Measurements from ENCODE around the gene EXOC7. TPM values are rescaled to one million over a fixed set of nuclear protein-coding genes. Genes with fewer than 3 reads are reported as not detected.
A peak's percentile ranks its signal among the peaks of the same experiment; 100 is the strongest.
"Not testable (repeated sequence)": the region's sequence is repeated elsewhere in the genome, so short reads cannot be mapped to it uniquely, and the experiment has no call there.

The EXOC7 gene
- total RNA-seq, 1 donor from 2014 or later: 117 TPM

DNA sequence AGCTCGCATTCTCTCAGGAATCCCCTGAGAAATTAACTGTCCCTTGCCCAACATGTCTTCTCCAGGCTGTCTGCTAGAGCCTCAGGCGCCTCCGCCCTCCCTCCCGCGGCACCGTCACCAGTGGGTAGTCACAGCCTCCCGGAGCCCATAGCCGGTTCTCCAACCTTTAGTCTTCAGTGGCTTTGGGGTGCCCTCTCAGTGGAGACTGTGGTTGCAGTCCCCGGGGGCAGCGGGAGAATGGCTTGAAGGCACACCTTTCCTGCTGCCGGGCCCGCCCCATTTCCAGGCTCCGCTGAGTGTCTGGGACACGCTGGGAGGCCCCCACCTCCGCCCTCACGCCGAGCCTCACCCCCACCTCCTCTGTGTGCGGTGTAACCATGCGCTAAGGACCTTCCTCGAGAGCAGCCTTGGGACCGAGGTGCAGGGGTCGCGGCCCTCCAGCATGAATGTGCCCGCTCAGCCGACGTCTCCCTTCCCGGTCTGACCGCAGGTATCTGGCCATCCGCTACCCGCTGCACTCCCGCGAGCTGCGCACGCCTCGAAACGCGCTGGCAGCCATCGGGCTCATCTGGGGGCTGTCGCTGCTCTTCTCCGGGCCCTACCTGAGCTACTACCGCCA lies 27.3 kb downstream of the EXOC7 start:
- DNase-seq (ENCODE audit: low spot score): peak; percentile 86

DNA sequence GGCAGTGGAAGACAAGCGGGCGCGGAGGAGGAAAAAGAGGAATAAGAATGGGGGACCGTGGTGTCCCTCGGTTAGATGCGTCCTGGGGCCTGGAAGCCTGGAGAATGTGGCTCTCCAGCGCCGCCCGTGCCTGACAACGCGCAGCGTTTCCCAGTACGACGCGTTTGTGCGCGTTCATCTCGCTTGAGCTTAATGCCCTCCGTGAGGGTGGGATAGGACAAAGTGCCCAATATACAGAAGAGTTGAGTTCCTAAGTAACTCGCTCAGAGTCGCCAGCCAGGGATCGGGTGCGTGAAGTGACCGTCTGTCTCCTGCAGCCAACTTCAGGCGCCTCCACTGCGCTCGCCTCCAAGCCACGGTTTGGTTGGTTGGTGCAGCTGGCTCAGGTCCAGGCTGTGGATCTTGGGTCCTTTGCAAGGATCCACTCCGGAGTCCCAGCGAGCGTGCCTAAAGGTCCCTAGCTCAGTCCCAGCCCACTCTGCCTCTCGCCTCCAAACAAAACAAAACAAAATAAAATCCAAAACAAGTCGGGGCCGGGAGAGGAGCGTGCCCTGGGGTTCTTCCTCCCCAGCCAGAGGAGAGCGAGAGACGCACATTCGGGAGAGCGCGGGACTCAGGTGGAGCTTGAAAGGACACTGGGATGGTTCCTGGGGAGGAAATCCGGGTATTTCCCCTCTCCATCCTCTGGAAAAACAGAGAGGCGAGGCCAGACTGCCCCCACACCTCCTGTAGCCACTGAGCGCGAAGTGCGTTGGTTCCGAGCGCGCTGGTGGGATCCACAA lies 28.0 kb downstream of the EXOC7 start:
- DNase-seq (ENCODE audit: low spot score): peak; percentile 87

DNA sequence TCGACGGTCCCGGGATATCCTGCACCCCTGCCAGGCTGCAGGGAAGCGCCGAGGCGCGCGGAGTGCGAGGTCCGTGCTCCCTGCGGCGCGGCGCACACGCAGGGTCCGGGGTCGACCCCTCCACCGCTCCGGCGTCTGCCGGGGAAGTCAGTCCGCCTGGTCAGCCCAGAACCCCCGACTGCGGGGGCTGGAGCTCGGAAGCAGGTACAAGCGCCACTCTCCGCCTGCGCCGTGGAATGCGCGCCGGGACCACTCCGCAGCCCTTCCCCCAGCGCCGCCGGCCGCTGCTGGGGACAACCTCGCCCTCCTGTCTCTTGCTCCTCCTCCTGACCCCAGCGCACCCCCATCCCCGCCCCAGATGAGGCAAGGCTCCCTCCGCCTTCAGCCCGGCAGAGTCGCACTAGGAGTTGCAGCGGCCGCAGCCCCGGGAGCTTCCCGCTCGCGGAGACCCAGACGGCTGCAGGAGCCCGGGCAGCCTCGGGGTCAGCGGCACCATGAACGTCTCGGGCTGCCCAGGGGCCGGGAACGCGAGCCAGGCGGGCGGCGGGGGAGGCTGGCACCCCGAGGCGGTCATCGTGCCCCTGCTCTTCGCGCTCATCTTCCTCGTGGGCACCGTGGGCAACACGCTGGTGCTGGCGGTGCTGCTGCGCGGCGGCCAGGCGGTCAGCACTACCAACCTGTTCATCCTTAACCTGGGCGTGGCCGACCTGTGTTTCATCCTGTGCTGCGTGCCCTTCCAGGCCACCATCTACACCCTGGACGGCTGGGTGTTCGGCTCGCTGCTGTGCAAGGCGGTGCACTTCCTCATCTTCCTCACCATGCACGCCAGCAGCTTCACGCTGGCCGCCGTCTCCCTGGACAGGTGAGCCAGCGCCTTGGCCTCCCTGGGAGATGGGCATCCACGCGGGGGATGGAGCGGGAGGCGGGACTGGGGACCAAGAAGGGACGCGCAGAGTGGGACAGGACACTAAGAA lies 28.9 kb downstream of the EXOC7 start, which contains the start of gene GALR2:
TSS of gene GALR2 (plus strand) at position 392 of the 974 bp plus-strand sequence. CDS start at position 495, 103 bp downstream.
- DNase-seq (ENCODE audit: low spot score): no peak

DNA sequence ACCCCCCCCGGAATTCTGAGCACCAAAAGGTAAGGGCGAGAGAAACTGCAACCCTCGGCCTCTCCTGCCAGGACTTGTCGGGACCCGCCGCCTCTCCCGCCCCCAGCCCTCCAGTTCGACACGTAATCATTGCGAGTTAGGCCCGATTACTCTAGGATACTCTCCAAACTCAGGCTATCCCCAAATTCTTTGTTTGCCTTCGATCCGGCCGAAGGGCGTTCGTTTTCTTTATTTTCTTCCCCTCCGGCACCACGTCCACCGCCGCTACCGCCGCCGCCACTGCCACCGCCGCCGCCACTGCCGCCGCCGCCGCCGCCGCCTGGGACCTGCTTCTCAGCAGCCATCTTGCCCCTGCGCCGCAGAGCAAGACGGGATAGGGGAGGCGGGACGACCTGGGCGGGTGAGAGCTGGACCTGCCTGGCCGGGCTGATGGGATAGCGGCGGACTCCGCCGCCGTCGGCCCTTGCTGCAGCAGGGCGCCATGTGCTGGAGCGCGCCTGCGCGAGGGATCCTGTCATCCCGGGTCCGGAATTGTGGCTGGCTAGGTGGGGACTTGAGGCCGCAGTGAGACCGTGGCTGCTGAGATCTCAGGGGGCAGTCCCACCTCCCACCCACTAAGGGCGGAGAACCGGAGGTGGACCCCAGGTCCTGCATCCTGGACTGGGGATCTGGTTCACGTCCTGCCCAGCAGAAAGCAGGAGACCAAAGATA lies 31.3 kb downstream of the EXOC7 start, which contains the start of gene SRP68:
TSS of gene SRP68 (minus strand) at position 370 of the 711 bp plus-strand sequence. CDS start at position 344, 26 bp downstream.
- peak; percentile 97 for DNase-seq (ENCODE audit: low spot score)

DNA sequence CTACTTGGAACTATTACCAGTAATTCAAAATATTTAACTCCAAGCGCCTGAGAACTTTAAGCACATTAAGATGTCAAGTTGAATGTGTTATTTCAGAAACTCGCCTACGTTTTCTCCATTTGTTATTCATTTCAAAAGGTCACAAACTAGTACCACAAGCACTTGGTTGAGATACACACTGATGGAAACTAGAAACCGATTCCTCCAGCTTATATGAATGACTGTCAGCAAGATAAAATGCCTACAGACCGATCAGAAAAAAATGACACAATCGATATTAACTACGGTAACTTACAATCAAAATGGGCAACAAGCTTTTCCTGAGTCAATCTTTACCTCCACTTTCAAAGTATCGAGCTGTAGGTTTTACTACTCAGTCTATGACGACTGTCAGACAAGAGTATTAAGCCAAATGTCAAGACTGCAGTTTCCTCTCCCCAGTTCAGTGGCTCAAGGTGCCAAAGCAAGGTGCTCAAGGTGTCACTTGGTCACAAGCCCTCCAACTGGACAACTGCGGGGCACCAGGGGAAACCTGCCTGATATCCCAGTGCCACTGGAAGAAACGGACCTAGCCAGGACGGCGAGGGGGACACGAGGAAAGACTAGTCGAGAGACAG lies 31.9 kb downstream of the EXOC7 start:
- no peak for DNase-seq (ENCODE audit: low spot score)

DNA sequence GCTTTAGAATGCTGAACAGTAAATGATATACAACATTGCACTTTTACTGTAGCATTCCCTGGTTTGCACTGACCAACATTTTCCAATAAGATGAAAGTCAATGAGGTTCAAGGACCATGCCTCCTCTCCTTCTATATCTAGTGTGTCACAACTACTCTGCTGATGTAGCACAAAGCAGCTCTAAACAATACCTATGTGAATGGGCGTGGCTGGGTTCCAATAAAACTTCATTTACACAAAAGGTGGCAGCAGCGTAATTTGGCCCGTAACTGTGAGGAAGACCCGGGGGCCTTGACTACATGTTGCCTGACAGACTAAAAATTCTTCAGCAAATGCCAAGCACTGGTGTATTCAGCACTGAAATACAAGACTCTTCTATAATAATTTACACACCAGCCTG lies 37.8 kb downstream of the EXOC7 start:
- no peak for DNase-seq (ENCODE audit: low spot score)

DNA sequence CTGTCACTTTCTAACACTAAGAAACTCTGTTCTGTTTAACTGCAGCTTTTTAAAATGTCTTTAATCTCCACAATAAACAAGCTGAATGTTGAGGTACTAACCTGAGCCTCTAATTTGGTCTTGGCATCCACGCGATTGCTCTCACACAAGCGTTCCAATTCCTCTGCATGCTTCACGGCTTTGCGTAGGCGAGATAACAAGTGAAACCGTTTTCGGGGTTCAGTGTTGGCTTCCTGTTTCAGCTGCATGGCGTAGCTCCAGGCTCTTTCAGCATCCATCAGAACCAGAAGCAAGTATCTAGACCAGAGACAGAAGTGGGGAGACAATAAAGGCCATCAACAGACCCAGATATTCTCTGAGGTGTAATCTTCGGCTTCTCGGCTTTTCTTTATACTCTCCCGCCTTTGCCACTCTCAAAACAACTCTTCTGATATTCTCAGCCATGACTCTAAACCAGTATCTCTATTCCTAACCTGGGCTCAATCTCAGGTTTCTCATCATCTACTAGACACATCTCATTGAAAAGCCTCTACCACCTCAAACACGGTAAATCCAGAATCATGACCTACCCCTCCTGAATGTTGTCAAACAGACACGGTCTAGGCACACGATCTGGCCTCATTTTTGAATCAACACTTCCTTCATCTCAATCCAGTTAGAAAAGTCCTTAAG lies 39.6 kb downstream of the EXOC7 start:
- no peak for DNase-seq (ENCODE audit: low spot score)

DNA sequence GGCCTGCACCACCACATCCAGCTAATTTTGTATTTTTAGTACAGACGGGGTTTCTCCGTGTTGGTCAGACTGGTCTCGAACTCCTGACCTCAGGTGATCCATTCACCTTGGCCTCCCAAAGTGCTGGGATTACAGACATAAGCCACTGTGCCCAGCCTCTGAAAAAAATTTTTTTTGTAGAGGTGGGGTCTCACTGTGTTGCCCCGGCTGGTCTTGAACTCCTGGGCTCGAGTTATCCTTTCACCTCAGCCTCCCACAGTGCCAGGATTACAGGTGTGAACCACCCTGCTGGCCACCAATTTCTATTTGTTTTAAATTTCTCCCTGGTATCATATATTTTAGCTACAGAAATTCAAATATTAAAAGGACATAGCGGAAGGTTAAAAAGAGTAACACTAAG lies 45.3 kb downstream of the EXOC7 start:
- DNase-seq (ENCODE audit: low spot score): not testable (repeated sequence)

DNA sequence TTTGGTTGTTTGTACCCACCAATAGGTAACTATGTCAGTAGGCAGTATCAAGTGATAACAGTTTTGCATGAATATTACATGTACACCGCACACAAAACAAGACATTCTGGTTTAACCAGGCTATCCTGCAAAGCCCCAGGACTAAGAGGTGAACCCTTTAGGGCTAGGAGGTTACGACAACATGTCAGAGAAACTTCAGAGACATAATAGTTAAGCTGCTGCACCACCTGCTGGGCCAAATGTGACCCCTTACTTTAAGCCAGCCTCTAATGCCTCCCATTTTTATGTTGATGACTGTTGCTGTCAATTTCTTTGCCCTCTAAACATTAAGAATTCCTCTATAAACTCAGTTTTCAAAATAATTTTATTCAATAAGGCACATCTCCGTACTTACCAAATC lies 46.7 kb downstream of the EXOC7 start:
- DNase-seq (ENCODE audit: low spot score): no peak

DNA sequence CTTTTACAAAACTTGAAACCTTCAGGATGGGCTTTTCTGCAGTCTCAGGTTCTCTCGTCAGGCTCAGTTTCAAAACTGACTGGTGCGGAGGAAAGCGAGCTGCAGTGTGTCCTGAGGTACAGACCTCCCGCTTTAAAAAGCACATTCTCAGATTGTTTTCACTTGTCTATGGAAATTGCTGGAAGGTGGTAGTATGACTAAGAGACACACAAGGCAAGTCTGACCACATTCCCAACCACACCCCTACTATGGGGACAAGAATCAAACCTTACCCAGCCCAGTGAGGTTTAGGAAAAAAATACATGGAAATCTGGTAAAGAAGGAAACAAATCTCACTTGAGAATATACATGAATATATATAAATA lies 49.5 kb downstream of the EXOC7 start:
- DNase-seq (ENCODE audit: low spot score): no peak

DNA sequence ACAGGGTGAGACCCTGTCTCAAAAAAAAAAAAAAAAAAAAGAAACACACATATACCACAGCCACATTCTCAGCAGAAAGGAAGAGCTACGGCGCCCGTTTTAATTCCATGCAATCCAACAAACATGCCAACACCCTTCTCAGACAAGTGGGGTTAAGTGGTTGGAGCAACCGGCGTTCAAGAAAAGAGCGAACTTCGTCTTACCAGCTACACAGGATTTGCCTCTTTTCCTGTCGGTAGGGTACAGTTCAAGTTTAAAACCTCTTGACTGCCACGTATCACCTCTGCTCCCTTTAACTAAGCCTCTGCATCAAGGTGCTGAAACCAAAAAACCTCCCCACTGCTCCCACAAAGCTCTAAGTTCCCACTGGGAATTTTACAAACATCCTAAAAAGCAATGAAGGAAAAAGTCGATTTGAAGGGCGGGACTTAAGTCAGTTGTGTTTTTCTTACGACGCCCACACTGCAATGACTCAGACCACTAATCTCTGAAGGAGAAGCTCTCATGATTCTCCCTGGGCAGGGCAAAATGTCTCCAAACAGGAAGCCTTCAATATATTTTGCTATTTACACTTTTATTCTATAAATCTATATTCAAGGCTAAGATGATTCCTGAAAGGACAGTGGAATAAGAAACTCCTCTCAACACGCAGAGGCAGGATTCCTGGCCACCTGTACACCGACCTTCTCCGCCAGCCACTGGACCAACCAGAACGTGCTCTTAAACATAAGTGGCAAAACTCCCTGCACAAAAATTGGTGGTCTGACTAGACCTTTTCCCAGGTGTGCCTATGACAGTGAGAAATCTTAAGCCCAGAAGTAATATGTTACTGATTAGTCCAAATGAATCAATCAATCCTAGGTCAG lies 50.1 kb downstream of the EXOC7 start:
- DNase-seq (ENCODE audit: low spot score): no peak

DNA sequence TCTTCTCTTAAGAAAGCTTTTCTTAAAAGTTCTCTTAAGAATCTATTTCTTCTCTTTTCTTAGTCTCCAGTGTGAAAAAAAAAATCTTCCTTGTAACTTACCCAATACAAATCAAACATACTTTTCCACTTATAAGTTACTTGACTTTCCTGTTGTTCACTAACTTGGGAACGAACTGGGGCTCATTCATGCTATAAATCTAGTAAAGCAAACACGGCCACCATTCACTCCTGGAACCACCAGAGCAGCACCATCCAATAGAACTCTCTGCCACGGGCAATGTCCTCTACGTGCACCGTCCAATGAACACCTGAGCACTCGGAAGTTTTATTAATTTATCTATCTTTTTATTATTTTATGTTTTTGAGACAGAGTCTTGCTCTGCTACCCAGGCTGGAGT lies 52.0 kb downstream of the EXOC7 start:
- no peak for DNase-seq (ENCODE audit: low spot score)

DNA sequence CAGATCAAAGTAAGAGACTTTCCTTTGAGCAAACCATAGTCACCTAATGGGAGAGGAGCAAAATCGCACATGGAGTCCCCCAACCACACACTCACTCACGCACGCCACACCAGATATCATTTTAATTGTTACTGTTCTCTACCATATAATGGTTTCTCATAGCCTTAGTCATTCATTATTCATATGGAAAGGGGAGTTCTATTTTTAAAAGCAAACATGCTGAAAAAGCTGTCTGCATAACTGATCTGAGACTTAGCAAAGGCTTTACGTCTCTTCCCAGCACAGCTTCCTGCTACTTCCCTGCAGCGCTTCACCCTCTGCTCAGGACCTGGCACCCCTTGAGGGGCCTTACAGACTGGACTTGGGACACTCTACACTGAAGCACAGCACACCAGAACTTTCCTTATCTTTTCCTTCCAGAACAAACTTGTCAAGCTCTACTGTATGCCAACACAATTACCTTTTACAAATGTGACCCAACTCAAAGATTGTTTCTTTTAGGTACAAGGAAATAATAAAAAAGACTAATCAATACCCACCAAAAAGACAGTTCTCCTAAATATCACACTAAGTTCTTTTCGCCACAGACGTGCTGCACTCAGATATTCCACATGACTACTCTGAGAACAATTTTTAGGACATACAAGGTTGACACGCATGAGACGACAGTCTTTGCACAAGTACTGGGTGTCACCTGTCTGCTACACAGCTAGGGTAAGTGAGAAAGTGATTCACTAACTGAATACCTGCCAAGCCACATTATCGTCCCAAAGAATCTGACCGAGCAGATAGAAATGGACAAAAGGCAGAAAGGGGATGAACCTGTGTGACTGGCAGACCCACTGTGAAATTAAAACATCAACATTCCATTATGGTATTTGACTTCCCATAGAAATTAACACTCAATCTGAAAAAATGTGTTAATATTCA lies 52.8 kb downstream of the EXOC7 start:
- no peak for DNase-seq (ENCODE audit: low spot score)

DNA sequence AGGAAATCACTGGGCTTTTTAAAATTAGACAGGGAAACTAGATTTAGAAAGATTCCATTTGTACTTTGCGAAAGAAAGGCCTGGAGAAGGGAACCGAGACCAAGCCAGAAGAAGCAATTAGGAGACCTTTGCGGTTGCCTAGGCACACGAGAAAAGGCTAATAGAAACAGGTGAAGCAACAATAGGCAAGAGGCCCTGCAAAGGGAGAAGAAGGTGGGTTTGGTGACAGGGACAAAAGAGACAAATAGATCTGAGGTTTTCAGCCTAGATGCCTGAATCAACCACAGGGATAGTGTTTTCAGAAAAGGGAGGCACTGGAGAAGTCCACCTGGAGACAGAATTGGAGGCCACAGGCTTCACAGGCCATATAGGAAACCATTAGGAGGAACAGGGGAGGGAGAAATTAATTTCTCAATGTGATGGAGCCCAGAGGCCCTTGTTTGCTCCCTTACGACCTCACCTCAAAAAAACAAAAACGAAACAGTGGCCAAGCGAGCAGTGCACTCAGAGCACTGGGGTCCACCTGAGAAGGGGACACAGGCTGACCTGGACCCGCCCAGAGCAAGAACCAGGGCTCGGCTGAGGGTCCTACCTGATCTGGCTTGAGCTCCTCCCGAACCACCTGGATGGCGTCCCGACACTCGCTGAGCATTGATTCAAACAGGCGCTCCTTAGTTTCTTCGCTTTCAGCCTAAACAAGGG lies 53.6 kb downstream of the EXOC7 start:
- DNase-seq (ENCODE audit: low spot score): no peak

DNA sequence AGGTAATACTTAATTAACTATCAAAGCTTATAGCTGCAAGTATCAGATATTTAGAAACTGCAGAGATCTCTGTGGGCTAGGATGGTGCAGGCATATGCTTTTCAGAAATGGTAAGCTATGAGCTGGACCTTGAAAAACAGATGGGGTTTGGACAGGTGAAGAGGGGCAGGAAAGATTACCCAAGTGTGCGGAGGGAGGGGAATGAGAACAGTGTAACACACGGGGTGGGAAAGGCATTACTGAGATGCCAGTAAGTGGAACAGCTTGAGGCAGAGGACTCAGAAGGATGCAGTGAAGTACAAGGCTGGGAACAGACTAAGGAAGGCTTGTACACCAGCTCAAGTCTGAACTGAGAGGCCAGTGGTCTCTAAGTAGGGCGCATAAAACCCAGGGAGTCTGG lies 54.3 kb downstream of the EXOC7 start:
- DNase-seq (ENCODE audit: low spot score): no peak

DNA sequence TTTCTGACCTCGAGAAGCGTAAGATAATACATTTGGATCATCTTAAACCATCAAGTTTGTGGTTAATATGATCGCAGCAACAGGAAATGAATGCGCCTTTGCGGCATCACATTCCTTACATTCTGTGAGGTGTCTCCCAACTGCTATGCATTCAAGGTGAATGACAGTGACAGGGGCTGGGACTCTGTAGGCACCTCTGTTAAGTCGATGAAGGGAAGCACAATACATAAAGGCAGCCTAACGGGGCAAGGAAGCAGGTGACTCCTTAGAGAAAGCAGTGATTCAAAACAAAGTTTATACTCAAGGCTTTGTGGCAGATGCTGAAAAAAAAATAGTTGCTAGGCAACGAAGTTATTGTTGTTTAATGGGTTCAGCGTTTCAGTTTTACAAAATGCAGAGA lies 54.9 kb downstream of the EXOC7 start:
- no peak for DNase-seq (ENCODE audit: low spot score)

DNA sequence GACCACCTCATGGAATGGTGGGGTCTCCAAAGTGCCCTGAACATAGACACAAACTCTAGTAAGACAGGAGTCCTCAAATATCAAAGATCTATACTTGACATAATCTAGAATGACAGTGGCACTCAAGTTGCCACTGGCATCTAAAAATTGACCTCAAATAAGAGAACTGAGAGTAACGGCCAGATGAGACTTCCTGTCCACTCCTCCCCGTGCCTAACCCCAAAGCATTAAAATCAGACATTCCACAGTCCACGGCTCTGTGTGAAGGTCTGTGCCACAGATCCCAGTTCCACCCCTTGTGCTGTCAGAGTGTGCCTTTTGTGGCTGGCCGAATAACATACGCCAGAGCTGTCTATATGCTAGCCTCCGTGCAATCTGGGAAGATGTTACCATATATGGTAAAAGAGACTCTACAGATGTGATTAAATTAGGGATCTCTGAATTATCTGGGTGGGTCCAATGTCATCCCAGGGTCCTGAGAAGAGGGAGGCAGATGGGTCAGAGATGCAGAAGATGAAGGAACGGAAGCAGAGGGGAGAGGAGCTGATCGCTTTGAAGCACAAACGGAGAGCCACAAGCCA lies 55.5 kb downstream of the EXOC7 start:
- DNase-seq (ENCODE audit: low spot score): no peak

Data from mesenteric fat pad (tissue), 1 donor.